Caco-2 (cell line): ENCODE measurements around the gene BBX. TPM values are rescaled to one million over a fixed set of nuclear protein-coding genes. Genes with fewer than 3 reads are reported as not detected.

Experiments
- BruUV-seq: library from RNA; stranded (reverse); fragments of 400-500 nt; replicated peaks from 2 replicates; lab custom pipeline; 2021; lab: Mats Ljungman, UMichigan
- CTCF ChIA-PET: fragments of 300-600 bp; sonication (Branson Sonifier 250); formaldehyde crosslinking; loops from one replicate; lab custom pipeline; 2022; ENCODE audit warnings: antibody characterized with exemption; lab: Charles Lee
- POLR2A ChIA-PET: fragments of 300-600 bp; sonication (Branson Sonifier 250); formaldehyde crosslinking; loops from one replicate; lab custom pipeline; 2022; ENCODE audit warnings: antibody characterized with exemption; lab: Charles Lee
- DNase-seq, 2 experiments: peaks; one replicate each; pipeline versions ENCODE4 v3.0.0 to v3.0.0-alpha.2; 2020 to 2022
- H3K27me3 ChIP-seq: replicated peaks from 2 replicates; pipeline ENCODE4 v1.6.0; 2011; ENCODE audit warnings: low read length; ENCODE audit not compliant: control insufficient read depth, insufficient read depth
- H3K36me3 ChIP-seq: 2 replicates; pipeline ENCODE4 v1.5.1; 2011; ENCODE audit warnings: low read length; ENCODE audit not compliant: control insufficient read depth, insufficient read depth
- H3K4me1 ChIP-seq: fragments of 250-450 bp; sonication (Bioruptor Pico); 2 replicates; pipeline ENCODE4 v1.5.1; 2020; ENCODE audit warnings: mild to moderate bottlenecking
- H3K4me3 ChIP-seq: 2 replicates; pipeline ENCODE4 v1.5.1; 2011; ENCODE audit warnings: low read depth, mild to moderate bottlenecking, control low read depth, low read length
- H3K9me3 ChIP-seq: fragments of 250-450 bp; sonication (Bioruptor Pico); 2 replicates; pipeline ENCODE4 v1.5.1; 2020; ENCODE audit warnings: mild to moderate bottlenecking, moderate library complexity
- H3K27ac Mint-ChIP-seq: one replicate; pipeline ENCODE4 v1.8.0; 2022; ENCODE audit warnings: mixed read lengths; ENCODE audit not compliant: unreplicated experiment
- H3K27me3 Mint-ChIP-seq: one replicate; pipeline ENCODE4 v1.8.0; 2022; ENCODE audit warnings: mixed read lengths; ENCODE audit not compliant: insufficient read depth, unreplicated experiment
- H3K36me3 Mint-ChIP-seq: one replicate; pipeline ENCODE4 v1.8.0; 2022; ENCODE audit warnings: mild to moderate bottlenecking, mixed read lengths; ENCODE audit not compliant: insufficient read depth, unreplicated experiment
- H3K4me1 Mint-ChIP-seq: one replicate; pipeline ENCODE4 v1.8.0; 2022; ENCODE audit warnings: low read depth, mixed read lengths; ENCODE audit not compliant: unreplicated experiment
- H3K4me3 Mint-ChIP-seq: one replicate; pipeline ENCODE4 v1.8.0; 2022; ENCODE audit warnings: mild to moderate bottlenecking, moderate library complexity, mixed read lengths; ENCODE audit not compliant: unreplicated experiment
- H3K9me3 Mint-ChIP-seq: one replicate; pipeline ENCODE4 v1.8.0; 2022; ENCODE audit warnings: mixed read lengths; ENCODE audit not compliant: unreplicated experiment
- intact Hi-C: fragments of 100-400 bp; cut with micrococcal nuclease; formaldehyde crosslinking; loops from one replicate; pipeline ENCODE4 v1.10.0; 2022; ENCODE audit not compliant: unreplicated experiment
- total RNA-seq: library from RNA; stranded (reverse); gene quantifications from 2 replicates; pipeline ENCODE4 v1.2.3, GENCODE V29; 2022
- TF ChIP-seq, protein P1 (sequence below), 2 experiments: fragments of 200-600 bp in 1 of 2; IDR thresholded peaks; 1 replicate in 1 of 2; 2 replicates in 1 of 2; pipeline versions ENCODE4 v1.5.1 to v1.8.0; 2011 to 2022; ENCODE audit warnings: antibody characterized with exemption in 1 of 2, control low read depth in 1 of 2, inconsistent platforms in 1 of 2, low read depth in 1 of 2, low read length in 1 of 2, mild to moderate bottlenecking in 1 of 2, moderate library complexity in 1 of 2; ENCODE audit not compliant: insufficient read depth in 1 of 2, severe bottlenecking in 1 of 2, unreplicated experiment in 1 of 2

Gene BBX
- total RNA-seq, 1 experiment from 2014 or later, result 2.6 TPM

- TF ChIP-seq, protein P1, sequence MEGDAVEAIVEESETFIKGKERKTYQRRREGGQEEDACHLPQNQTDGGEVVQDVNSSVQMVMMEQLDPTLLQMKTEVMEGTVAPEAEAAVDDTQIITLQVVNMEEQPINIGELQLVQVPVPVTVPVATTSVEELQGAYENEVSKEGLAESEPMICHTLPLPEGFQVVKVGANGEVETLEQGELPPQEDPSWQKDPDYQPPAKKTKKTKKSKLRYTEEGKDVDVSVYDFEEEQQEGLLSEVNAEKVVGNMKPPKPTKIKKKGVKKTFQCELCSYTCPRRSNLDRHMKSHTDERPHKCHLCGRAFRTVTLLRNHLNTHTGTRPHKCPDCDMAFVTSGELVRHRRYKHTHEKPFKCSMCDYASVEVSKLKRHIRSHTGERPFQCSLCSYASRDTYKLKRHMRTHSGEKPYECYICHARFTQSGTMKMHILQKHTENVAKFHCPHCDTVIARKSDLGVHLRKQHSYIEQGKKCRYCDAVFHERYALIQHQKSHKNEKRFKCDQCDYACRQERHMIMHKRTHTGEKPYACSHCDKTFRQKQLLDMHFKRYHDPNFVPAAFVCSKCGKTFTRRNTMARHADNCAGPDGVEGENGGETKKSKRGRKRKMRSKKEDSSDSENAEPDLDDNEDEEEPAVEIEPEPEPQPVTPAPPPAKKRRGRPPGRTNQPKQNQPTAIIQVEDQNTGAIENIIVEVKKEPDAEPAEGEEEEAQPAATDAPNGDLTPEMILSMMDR (IDR thresholded peaks at IDR 0.05; ENCODE audit: insufficient read depth in 1 of 2, low read depth in 1 of 2, low read length in 1 of 2, severe bottlenecking in 1 of 2, unreplicated experiment in 1 of 2), result no peak
- no peaks in the 10 kb centered on the region for H3K36me3 ChIP-seq
- ChIA-PET POLR2A (no interaction called here), CTCF (no interaction called here)
- Mint-ChIP-seq H3K27ac (no peak overlapping the region), H3K4me3 (no peak overlapping the region), H3K4me1 (no peaks in the 10 kb centered on the region), H3K9me3 (no peaks in the 10 kb centered on the region), H3K36me3 (no peaks in the 10 kb centered on the region), H3K27me3 (peaks cover 4% of the 10 kb centered on the region)
- no peaks in the 10 kb centered on the region for H3K27me3 ChIP-seq
- H3K9me3 ChIP-seq, result no peaks in the 10 kb centered on the region
- no TSS peak for BruUV-seq
- intact Hi-C loops, result no loop called here
- H3K4me3 ChIP-seq, result no peak overlapping the region
- no peaks in the 10 kb centered on the region for H3K4me1 ChIP-seq
- DNase-seq, result no peak
Measured at GRCh38 chr3:107829185-107829584, 306.4 kb downstream of the BBX start.

DNA sequence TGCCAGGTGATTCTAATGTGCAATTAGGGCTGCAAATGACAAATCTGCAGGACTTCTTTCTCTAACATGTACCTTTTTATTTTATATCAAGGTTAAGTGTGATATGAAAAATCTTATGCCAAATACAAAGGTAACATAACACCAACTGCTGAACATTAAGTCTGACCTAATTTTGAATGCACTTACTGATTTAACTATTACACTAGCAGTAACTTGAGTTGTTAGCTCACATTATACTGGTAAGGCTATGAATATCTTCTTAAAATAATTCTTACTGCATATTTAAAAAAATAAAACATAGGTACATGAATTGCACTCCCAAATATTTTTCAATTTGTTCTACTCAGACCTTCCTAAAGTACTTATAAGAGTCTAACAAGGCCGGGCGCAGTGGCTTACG, 308.8 kb downstream of the BBX start:
- no peaks in the 10 kb centered on the region for H3K9me3 ChIP-seq
- Mint-ChIP-seq H3K4me1 (no peaks in the 10 kb centered on the region), H3K27ac (no peak overlapping the region), H3K27me3 (peaks cover 4% of the 10 kb centered on the region), H3K9me3 (no peaks in the 10 kb centered on the region), H3K36me3 (no peaks in the 10 kb centered on the region), H3K4me3 (no peak overlapping the region)
- ChIA-PET CTCF (no interaction called here), POLR2A (no interaction called here)
- no peaks in the 10 kb centered on the region for H3K27me3 ChIP-seq
- TF ChIP-seq, protein P1 (IDR thresholded peaks at IDR 0.05; ENCODE audit: insufficient read depth in 1 of 2, low read depth in 1 of 2, low read length in 1 of 2, severe bottlenecking in 1 of 2, unreplicated experiment in 1 of 2), result no peak
- no peak for DNase-seq
- BruUV-seq, result no TSS peak
- H3K36me3 ChIP-seq, result no peaks in the 10 kb centered on the region
- H3K4me1 ChIP-seq, result no peaks in the 10 kb centered on the region
- H3K4me3 ChIP-seq, result no peak overlapping the region
- intact Hi-C loops, result no loop called here

- Histone ChIP-seq H3K36me3 (no peaks in the 10 kb centered on the region), H3K4me1 (no peaks in the 10 kb centered on the region), H3K4me3 (no peak overlapping the region), H3K9me3 (no peaks in the 10 kb centered on the region), H3K27me3 (no peaks in the 10 kb centered on the region)
- ChIA-PET CTCF (no interaction called here), POLR2A (no interaction called here)
- H3K4me3 Mint-ChIP-seq, result no peak overlapping the region
- DNase-seq, result no peak
- H3K27ac Mint-ChIP-seq, result no peak overlapping the region
- H3K9me3 Mint-ChIP-seq, result no peaks in the 10 kb centered on the region
- intact Hi-C loops, result no loop called here
- no TSS peak for BruUV-seq
- H3K27me3 Mint-ChIP-seq, result peaks cover 4% of the 10 kb centered on the region
- TF ChIP-seq, protein P1 (IDR thresholded peaks at IDR 0.05; ENCODE audit: insufficient read depth in 1 of 2, low read depth in 1 of 2, low read length in 1 of 2, severe bottlenecking in 1 of 2, unreplicated experiment in 1 of 2), result no peak
- H3K4me1 Mint-ChIP-seq, result no peaks in the 10 kb centered on the region
- no peaks in the 10 kb centered on the region for H3K36me3 Mint-ChIP-seq
Measured at GRCh38 chr3:107833043-107833442, 310.3 kb downstream of the BBX start.
